Measurements from ENCODE around the gene RALGAPA1.
A peak's percentile ranks its signal among the peaks of the same experiment; 100 is the strongest.
"Not testable (repeated sequence)": the region's sequence is repeated elsewhere in the genome, so short reads cannot be mapped to it uniquely, and the experiment has no call there.

DNA sequence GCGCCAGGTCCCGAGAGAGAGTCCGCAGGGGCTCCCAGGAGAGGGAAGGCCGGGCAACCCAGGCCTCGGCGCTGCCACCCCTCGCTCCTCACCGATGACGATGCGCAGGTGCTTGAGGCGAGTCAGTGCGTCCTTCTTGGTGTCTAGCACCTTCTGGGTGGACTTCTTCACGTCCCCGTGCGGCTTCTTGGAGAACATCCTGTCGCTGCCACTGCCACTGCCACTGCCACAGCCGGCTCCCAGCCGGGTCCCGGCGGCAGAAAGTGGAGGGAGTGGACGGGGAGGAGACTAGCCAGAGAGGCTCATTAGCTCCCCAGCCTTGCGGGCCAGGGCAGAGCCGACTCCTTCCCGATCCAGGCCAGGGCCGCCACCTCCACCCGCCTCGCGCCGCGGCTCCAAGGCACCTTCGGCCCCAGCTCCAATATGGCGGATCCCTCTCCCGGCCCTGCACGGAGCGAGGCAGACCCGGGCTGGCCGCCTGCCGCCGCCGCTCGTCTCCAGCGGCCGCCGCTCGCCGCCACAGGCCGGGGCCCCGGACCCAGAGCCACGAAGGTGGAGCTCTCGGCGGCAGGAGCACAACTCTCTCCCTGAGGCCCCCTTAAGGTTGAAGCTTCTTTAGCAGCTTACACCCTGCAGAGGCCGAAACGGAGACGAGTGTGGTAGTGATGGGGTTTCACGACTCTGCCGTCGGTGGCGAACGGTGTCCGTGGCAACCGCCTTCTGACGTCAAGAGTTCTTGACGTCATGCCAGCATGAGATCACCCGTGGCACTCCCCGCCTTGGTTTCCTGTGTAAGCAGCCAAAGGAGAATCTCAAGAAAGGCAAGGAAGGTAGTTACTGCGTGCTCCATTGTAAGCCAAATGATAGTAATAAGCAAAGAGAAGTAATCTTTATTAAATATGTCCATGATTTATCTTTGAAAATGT, at the start of gene RALGAPA1:
- TF ChIP-seq, protein P1, sequence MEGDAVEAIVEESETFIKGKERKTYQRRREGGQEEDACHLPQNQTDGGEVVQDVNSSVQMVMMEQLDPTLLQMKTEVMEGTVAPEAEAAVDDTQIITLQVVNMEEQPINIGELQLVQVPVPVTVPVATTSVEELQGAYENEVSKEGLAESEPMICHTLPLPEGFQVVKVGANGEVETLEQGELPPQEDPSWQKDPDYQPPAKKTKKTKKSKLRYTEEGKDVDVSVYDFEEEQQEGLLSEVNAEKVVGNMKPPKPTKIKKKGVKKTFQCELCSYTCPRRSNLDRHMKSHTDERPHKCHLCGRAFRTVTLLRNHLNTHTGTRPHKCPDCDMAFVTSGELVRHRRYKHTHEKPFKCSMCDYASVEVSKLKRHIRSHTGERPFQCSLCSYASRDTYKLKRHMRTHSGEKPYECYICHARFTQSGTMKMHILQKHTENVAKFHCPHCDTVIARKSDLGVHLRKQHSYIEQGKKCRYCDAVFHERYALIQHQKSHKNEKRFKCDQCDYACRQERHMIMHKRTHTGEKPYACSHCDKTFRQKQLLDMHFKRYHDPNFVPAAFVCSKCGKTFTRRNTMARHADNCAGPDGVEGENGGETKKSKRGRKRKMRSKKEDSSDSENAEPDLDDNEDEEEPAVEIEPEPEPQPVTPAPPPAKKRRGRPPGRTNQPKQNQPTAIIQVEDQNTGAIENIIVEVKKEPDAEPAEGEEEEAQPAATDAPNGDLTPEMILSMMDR (IDR thresholded peaks at IDR 0.05) = not testable (repeated sequence)
- TF ChIP-seq, protein P2, sequence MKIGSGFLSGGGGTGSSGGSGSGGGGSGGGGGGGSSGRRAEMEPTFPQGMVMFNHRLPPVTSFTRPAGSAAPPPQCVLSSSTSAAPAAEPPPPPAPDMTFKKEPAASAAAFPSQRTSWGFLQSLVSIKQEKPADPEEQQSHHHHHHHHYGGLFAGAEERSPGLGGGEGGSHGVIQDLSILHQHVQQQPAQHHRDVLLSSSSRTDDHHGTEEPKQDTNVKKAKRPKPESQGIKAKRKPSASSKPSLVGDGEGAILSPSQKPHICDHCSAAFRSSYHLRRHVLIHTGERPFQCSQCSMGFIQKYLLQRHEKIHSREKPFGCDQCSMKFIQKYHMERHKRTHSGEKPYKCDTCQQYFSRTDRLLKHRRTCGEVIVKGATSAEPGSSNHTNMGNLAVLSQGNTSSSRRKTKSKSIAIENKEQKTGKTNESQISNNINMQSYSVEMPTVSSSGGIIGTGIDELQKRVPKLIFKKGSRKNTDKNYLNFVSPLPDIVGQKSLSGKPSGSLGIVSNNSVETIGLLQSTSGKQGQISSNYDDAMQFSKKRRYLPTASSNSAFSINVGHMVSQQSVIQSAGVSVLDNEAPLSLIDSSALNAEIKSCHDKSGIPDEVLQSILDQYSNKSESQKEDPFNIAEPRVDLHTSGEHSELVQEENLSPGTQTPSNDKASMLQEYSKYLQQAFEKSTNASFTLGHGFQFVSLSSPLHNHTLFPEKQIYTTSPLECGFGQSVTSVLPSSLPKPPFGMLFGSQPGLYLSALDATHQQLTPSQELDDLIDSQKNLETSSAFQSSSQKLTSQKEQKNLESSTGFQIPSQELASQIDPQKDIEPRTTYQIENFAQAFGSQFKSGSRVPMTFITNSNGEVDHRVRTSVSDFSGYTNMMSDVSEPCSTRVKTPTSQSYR (CRISPR knock-in tag; IDR thresholded peaks at IDR 0.05) = not testable (repeated sequence)
- peak; percentile 28; the same call in 1 of the 2 replicates for TF ChIP-seq SP1 (CRISPR knock-in tag; conservative IDR thresholded peaks at IDR 0.05)
- TF ChIP-seq, protein P3, sequence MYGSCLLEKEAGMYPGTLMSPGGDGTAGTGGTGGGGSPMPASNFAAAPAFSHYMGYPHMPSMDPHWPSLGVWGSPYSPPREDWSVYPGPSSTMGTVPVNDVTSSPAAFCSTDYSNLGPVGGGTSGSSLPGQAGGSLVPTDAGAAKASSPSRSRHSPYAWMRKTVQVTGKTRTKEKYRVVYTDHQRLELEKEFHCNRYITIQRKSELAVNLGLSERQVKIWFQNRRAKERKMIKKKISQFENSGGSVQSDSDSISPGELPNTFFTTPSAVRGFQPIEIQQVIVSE (CRISPR knock-in tag; IDR thresholded peaks at IDR 0.05; ENCODE audit: borderline replicate concordance) = not testable (repeated sequence)
- TF ChIP-seq, protein P4, sequence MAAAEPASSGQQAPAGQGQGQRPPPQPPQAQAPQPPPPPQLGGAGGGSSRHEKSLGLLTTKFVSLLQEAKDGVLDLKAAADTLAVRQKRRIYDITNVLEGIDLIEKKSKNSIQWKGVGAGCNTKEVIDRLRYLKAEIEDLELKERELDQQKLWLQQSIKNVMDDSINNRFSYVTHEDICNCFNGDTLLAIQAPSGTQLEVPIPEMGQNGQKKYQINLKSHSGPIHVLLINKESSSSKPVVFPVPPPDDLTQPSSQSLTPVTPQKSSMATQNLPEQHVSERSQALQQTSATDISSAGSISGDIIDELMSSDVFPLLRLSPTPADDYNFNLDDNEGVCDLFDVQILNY (CRISPR knock-in tag; IDR thresholded peaks at IDR 0.05) = not testable (repeated sequence)
- not testable (repeated sequence) for TF ChIP-seq MYBL2 (CRISPR knock-in tag; IDR thresholded peaks at IDR 0.05); TEAD4 (CRISPR knock-in tag; IDR thresholded peaks at IDR 0.05); ZNF138 (CRISPR knock-in tag; conservative IDR thresholded peaks at IDR 0.05); SMAD3 (CRISPR knock-in tag; IDR thresholded peaks at IDR 0.05; ENCODE audit: borderline replicate concordance)
- TF ChIP-seq, protein P5, sequence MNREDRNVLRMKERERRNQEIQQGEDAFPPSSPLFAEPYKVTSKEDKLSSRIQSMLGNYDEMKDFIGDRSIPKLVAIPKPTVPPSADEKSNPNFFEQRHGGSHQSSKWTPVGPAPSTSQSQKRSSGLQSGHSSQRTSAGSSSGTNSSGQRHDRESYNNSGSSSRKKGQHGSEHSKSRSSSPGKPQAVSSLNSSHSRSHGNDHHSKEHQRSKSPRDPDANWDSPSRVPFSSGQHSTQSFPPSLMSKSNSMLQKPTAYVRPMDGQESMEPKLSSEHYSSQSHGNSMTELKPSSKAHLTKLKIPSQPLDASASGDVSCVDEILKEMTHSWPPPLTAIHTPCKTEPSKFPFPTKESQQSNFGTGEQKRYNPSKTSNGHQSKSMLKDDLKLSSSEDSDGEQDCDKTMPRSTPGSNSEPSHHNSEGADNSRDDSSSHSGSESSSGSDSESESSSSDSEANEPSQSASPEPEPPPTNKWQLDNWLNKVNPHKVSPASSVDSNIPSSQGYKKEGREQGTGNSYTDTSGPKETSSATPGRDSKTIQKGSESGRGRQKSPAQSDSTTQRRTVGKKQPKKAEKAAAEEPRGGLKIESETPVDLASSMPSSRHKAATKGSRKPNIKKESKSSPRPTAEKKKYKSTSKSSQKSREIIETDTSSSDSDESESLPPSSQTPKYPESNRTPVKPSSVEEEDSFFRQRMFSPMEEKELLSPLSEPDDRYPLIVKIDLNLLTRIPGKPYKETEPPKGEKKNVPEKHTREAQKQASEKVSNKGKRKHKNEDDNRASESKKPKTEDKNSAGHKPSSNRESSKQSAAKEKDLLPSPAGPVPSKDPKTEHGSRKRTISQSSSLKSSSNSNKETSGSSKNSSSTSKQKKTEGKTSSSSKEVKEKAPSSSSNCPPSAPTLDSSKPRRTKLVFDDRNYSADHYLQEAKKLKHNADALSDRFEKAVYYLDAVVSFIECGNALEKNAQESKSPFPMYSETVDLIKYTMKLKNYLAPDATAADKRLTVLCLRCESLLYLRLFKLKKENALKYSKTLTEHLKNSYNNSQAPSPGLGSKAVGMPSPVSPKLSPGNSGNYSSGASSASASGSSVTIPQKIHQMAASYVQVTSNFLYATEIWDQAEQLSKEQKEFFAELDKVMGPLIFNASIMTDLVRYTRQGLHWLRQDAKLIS (CRISPR knock-in tag; IDR thresholded peaks at IDR 0.05; ENCODE audit: borderline replicate concordance) = not testable (repeated sequence)
- TF ChIP-seq, protein P6, sequence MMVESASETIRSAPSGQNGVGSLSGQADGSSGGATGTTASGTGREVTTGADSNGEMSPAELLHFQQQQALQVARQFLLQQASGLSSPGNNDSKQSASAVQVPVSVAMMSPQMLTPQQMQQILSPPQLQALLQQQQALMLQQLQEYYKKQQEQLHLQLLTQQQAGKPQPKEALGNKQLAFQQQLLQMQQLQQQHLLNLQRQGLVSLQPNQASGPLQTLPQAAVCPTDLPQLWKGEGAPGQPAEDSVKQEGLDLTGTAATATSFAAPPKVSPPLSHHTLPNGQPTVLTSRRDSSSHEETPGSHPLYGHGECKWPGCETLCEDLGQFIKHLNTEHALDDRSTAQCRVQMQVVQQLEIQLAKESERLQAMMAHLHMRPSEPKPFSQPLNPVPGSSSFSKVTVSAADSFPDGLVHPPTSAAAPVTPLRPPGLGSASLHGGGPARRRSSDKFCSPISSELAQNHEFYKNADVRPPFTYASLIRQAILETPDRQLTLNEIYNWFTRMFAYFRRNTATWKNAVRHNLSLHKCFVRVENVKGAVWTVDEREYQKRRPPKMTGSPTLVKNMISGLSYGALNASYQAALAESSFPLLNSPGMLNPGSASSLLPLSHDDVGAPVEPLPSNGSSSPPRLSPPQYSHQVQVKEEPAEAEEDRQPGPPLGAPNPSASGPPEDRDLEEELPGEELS (CRISPR knock-in tag; IDR thresholded peaks at IDR 0.05) = not testable (repeated sequence)
- TF ChIP-seq, protein P7, sequence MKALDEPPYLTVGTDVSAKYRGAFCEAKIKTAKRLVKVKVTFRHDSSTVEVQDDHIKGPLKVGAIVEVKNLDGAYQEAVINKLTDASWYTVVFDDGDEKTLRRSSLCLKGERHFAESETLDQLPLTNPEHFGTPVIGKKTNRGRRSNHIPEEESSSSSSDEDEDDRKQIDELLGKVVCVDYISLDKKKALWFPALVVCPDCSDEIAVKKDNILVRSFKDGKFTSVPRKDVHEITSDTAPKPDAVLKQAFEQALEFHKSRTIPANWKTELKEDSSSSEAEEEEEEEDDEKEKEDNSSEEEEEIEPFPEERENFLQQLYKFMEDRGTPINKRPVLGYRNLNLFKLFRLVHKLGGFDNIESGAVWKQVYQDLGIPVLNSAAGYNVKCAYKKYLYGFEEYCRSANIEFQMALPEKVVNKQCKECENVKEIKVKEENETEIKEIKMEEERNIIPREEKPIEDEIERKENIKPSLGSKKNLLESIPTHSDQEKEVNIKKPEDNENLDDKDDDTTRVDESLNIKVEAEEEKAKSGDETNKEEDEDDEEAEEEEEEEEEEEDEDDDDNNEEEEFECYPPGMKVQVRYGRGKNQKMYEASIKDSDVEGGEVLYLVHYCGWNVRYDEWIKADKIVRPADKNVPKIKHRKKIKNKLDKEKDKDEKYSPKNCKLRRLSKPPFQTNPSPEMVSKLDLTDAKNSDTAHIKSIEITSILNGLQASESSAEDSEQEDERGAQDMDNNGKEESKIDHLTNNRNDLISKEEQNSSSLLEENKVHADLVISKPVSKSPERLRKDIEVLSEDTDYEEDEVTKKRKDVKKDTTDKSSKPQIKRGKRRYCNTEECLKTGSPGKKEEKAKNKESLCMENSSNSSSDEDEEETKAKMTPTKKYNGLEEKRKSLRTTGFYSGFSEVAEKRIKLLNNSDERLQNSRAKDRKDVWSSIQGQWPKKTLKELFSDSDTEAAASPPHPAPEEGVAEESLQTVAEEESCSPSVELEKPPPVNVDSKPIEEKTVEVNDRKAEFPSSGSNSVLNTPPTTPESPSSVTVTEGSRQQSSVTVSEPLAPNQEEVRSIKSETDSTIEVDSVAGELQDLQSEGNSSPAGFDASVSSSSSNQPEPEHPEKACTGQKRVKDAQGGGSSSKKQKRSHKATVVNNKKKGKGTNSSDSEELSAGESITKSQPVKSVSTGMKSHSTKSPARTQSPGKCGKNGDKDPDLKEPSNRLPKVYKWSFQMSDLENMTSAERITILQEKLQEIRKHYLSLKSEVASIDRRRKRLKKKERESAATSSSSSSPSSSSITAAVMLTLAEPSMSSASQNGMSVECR (CRISPR knock-in tag; IDR thresholded peaks at IDR 0.05; ENCODE audit: borderline replicate concordance) = not testable (repeated sequence)

All from WTC11 (cell line).